GM18511 (cell line): ENCODE data around the gene KRTAP5-8.
"Not testable (repeated sequence)": the region's sequence is repeated elsewhere in the genome, so short reads cannot be mapped to it uniquely, and the experiment has no call there.

Experiments used
- ATAC-seq: cut with Tn5 transposase; IDR thresholded peaks from one replicate; pipeline ENCODE4 v1.9.1; 2021; ENCODE audit warnings: mild to moderate bottlenecking, moderate library complexity; ENCODE audit not compliant: unreplicated experiment

Gene KRTAP5-8

GRCh38 chr11:71542879-71543777, 5.3 kb downstream of the KRTAP5-8 start:
- no peak for ATAC-seq

- ATAC-seq = no peak
Measured at GRCh38 chr11:71543866-71544265, 6.0 kb downstream of the KRTAP5-8 start.

DNA sequence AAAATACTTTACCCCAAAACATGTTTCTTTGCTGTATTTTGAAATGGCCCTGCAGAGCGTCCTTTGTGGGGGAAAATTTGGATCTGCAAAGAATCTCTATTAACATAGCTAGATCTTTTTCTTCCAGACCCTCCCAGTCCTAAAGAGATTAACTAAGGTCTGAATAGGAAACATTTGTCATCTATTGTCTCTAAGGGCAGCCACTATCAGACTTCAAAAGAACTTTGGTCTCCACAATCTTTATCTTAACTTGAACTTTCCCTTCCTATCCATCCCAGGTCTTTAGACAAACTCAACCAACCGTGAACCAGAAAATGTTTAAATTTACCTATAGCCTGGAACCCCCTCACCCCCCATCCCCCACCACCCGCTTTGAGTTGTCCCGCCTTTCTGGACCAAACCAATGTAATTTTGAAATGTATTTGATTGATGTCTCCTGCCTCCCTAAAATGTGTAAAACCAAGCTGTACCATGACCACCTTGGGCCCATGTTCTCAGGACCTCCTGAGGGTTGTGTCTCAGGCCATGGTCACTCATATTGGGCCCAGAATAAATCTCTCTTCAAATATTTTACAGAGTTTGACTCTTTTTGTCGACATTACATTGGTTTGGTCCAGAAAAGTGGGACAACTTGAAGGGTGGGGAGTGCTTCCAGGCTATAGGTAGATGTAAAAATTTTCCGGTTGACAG, 6.8 kb downstream of the KRTAP5-8 start:
- no peak for ATAC-seq

- no peak for ATAC-seq
Measured at GRCh38 chr11:71545405-71545966, 7.7 kb downstream of the KRTAP5-8 start.

- ATAC-seq = no peak
Measured at GRCh38 chr11:71548120-71548519, 10.3 kb downstream of the KRTAP5-8 start, which contains the start of gene KRTAP5-9. Gene KRTAP5-9, plus strand, starts transcription at chr11:71548420. Its CDS starts 238 bp downstream, at chr11:71548658.

DNA sequence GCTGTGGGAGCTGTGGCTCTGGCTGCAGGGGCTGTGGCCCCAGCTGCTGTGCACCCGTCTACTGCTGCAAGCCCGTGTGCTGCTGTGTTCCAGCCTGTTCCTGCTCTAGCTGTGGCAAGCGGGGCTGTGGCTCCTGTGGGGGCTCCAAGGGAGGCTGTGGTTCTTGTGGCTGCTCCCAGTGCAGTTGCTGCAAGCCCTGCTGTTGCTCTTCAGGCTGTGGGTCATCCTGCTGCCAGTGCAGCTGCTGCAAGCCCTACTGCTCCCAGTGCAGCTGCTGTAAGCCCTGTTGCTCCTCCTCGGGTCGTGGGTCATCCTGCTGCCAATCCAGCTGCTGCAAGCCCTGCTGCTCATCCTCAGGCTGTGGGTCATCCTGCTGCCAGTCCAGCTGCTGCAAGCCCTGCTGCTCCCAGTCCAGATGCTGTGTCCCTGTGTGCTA, 10.9 kb downstream of the KRTAP5-8 start:
- no peak for ATAC-seq

DNA sequence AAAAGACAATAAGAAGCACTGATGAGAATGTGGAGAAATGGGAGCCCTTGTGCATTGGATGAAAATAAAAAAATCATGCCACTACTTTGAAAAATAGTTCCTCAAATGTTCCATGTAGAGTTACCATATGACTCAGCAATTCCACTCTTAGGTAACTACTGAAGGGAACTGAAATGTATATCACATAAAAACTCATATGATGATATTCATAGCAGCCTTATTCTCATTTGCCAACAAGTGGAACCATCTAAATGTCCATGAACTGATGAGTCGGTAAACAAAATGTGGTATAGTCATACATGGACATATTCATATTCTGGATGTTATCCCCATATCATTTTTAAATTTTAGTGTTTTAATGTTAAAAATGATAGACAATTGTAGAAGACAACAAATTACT, 13.9 kb downstream of the KRTAP5-8 start:
- no peak for ATAC-seq

- no peak for ATAC-seq
Measured at GRCh38 chr11:71554996-71555395, 17.2 kb downstream of the KRTAP5-8 start.

DNA sequence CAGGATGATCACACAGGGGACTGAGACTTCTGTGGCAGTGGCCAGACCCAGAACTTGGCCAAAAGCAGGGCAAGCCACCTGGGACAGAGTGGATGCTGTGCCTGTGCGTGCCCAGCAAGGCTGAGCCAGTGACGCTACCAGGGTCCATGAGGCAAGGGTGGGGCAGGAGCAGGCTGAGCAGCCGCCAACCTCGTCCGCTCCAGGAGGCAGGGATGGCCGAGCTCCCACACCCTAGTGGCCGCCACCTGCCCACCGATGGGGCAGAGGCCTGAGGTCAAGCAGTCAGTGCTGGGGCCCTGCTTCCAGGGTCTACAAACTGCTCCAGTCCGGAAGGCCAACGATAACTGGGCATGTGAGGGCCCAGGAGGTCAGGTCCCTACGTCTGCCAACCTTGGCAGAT, 17.7 kb downstream of the KRTAP5-8 start:
- no peak for ATAC-seq

- ATAC-seq = no peak
Measured at GRCh38 chr11:71556018-71556417, 18.2 kb downstream of the KRTAP5-8 start.

DNA sequence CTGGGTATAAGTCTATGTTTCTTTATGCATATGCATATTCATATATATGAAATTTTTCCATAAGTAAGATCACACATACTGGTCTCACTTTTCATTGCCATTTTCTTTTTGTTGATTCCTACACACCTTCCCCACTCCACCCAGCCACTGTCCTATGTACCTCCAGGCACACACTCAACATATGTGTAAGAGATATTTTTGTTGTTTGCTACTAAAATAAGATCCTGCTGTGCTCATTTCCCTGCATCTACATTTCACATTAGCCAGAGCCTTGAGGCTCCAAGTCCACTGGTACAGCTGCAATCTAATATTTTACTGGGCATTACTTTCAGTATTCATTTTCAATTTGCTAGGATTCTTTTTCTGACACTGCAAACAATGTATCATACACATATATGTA, 19.4 kb downstream of the KRTAP5-8 start:
- ATAC-seq = no peak

GRCh38 chr11:71558996-71559395, 21.2 kb downstream of the KRTAP5-8 start:
- ATAC-seq = no peak

DNA sequence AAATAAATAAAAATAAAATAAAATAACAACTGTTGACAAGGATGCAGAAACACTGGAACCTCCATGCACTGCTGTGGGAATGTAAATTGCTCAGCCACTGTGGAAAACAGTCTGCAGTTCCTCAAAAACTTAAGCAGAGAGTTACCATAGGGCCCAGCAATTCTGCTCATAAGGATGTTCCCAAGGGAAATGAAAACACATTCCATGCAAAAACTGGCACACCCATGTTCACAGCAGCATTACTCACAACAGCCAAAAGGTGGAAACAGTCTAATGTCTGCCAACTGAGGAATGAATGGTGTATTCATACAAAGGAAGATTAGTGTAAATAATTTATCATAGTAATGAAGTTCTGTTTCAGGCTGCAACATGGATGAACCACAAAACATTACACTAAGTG, 24.3 kb downstream of the KRTAP5-8 start:
- no peak for ATAC-seq

DNA sequence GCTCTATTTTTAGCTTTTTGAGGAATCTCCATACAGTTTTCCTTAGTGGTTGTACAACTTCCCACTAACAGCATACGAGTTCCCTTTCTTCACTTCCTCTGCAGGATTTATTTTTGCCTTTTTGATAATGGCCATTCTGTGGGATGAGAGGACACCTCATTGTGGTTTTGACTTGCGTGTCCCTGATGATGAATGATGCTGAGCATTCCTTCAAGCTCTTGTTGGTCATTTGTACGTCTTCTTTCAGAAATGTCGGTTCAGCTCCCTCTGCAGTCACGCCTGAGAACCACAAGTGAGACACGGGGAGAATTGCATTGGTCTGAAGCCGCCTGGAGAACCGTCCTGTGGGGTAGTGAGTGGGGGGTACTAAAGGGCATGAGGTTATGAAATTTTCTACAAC, 25.6 kb downstream of the KRTAP5-8 start:
- ATAC-seq = no peak

DNA sequence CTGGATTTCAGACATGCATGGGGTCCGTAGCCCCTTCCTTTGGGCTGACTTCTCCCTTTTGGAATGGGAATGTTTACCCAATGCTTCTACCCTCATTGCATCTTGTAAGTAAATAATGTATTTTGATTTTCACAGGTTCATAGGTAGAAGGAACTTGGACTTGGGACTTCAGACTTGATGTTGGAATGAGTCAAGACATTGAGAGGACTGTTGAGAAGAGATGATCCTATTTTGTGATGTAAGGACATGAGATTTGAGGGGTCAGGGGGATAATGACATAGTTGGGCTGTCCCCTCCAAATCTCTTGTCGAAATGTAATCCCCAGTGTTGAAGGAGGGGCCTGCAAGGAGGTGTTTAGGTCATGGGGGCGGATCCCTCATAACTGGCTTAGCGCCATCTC, 26.6 kb downstream of the KRTAP5-8 start:
- ATAC-seq = no peak

DNA sequence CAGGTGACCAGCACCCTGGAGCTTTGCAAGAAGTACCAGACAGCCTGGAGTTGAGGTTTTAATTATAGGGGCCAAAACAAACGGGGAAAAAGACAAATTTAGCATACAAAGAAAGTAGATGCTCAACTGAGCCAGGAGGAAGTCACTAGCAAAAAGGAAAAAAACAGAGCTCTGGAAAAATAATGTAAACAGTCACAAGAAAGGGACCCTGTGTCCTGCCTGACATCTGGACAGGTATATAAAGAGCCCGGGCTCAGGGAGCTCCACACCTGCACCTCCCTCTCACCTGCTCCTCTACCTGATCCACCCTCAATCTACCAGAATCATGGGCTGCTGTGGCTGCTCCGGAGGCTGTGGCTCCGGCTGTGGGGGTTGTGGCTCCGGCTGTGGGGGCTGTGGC, 27.4 kb downstream of the KRTAP5-8 start, which contains the start of gene KRTAP5-10:
KRTAP5-10 (plus strand) TSS at position 301 of the 400 bp plus-strand sequence; CDS start at position 326, 25 bp downstream.
- no peak for ATAC-seq

GRCh38 chr11:71566081-71566620, 28.3 kb downstream of the KRTAP5-8 start:
- ATAC-seq = no peak

DNA sequence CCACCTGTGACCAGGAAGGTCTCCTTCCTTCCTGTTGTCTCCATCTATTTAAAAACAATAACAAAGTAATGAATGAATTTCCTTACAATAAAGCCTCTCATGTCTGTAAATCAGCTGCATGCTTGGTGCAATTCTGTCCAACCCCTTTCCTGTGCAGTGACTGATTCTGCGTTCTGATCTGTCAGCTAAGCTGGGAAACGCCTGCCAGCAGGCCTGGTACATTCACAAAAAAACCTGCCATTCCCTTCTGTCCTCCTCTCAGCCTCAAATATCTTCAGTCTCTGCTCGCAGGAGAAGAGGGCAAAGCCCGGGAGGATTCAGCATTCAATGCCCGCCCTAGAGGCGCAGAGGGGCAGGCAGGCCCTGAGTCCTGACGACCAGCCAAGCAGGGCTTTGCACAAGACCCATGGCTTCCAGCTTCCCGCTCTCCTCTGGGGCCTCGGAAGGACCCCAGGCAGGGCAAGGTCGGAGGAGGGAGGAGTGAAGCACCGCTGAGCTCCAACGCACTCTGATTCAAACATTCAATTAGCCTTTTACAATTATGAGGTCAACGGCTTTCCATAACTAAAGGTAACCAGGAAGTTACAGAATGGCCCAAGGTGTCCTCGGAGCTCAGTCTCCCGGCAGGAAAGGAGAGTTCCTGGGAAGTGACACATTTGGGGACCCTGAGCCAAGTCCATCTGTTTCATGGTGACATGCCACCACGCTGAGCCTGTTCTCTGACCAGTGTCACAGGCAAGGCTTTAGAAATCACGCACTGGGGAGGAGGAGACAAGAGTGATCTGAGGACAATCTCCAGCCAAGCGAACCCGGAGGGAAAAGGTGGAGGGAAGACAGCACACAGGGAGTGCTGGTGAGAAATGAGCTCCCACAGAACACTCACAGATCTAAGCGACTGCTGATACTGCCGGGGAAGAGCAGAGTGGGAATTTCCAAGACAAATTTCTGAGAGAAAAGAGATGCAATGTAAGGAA, 29.1 kb downstream of the KRTAP5-8 start:
- not testable (repeated sequence) for ATAC-seq

- not testable (repeated sequence) for ATAC-seq
Measured at GRCh38 chr11:71567633-71568032, 29.8 kb downstream of the KRTAP5-8 start.

- ATAC-seq = no peak
Measured at GRCh38 chr11:71568704-71569349, 31.0 kb downstream of the KRTAP5-8 start.
